ENCODE data around the gene AGAP3. TPM values are rescaled to one million over a fixed set of nuclear protein-coding genes. Genes with fewer than 3 reads are reported as not detected.

The AGAP3 gene
- total RNA-seq, 1 experiment from 2014 or later = 126 TPM

DNA sequence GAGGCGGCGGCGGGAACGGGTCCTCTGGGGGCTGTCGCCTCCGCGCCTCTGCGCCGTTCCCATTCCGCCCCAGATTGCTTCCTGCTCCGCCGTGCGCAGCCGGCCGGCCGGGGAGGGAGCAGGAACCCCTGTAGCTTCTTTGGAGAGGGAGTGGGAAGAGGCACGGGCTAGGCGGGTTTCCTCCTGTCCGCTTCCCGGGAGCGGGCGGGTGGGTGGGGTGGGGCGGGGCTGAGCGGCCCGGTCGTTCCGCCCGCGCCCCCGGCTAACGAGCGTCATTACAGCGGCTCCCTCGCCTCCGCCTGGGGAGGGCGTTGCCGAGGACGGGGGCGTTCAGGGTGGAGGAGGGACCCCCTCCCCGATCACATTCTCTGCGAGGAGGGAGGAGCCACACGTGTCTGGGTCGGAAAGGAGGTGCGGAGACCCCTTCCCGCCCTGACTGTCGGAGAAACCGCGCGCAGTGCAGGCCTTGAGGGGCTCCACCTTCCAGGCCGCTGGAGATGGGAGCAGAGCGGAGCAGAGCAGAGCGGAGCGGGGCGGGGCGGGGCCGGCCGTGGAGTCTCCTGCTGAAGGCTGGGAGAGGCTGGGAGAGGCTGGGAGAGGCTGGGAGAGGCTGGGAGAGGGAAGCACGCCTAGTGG is 39.7 kb downstream of the AGAP3 start (continued):
- TF ChIP-seq, protein P1, sequence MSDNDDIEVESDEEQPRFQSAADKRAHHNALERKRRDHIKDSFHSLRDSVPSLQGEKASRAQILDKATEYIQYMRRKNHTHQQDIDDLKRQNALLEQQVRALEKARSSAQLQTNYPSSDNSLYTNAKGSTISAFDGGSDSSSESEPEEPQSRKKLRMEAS (IDR thresholded peaks at IDR 0.05) = no peak
- no peak for TF ChIP-seq YY1 (IDR thresholded peaks at IDR 0.05; ENCODE audit: extremely low read depth, insufficient replicate concordance, low read depth, low read length)
- TF ChIP-seq EZH2phosphoT487 (IDR thresholded peaks at IDR 0.05; ENCODE audit: borderline replicate concordance) = no peak
- TF ChIP-seq POLR2AphosphoS5 (IDR thresholded peaks at IDR 0.05; ENCODE audit: low read depth, low read length) = no peak
- TF ChIP-seq, protein P2, sequence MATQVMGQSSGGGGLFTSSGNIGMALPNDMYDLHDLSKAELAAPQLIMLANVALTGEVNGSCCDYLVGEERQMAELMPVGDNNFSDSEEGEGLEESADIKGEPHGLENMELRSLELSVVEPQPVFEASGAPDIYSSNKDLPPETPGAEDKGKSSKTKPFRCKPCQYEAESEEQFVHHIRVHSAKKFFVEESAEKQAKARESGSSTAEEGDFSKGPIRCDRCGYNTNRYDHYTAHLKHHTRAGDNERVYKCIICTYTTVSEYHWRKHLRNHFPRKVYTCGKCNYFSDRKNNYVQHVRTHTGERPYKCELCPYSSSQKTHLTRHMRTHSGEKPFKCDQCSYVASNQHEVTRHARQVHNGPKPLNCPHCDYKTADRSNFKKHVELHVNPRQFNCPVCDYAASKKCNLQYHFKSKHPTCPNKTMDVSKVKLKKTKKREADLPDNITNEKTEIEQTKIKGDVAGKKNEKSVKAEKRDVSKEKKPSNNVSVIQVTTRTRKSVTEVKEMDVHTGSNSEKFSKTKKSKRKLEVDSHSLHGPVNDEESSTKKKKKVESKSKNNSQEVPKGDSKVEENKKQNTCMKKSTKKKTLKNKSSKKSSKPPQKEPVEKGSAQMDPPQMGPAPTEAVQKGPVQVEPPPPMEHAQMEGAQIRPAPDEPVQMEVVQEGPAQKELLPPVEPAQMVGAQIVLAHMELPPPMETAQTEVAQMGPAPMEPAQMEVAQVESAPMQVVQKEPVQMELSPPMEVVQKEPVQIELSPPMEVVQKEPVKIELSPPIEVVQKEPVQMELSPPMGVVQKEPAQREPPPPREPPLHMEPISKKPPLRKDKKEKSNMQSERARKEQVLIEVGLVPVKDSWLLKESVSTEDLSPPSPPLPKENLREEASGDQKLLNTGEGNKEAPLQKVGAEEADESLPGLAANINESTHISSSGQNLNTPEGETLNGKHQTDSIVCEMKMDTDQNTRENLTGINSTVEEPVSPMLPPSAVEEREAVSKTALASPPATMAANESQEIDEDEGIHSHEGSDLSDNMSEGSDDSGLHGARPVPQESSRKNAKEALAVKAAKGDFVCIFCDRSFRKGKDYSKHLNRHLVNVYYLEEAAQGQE (IDR thresholded peaks at IDR 0.05; ENCODE audit: low read depth) = no peak
- no peak for TF ChIP-seq SP1 (IDR thresholded peaks at IDR 0.05; ENCODE audit: low read depth)

DNA sequence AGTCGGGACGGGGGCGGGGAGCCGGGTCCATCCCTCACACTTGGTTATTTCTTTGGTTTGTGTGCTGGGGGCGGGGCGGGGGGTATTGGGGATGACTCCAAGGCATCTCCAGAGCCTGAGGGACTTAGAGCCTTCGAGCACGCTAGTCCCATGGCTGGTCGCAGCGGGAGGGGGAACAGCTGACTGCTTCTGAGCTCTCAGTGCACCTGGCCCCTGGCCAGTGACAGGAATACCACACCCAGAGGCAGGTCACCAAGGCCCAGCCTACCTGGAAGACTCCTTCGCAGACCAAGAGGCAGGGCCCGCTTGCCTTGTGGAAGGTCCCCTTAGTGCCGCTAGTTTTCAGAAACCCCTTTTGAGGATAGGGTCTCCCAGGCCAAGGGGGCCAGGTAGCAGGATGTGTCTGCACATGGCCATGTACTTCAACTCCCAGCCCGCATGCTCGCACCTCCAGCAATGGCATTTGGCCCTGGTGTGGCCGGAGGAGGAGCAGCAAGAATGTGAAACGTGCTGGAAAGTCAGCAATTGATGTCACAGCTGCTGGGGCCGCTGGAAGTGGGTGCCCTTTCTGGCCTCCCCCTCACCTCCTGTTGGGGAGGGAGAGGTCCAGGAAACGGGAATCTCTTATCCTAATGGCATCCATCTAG is 40.3 kb downstream of the AGAP3 start:
- ChIA-PET CTCF (no interaction called here), RAD21 (ENCODE audit: low non-redundant PET in 1 of 2, low total read pairs in 2 of 2, uncharacterized antibody in 2 of 2, unreplicated experiment in 2 of 2) (no interaction called here), POLR2A (no interaction called here)
- no peak overlapping the region for H3K4me2 ChIP-seq (ENCODE audit: low read length)
- no peak for ATAC-seq
- H3K4me1 ChIP-seq (ENCODE audit: control insufficient read depth in 1 of 2, insufficient read depth in 2 of 2, low read length in 2 of 2) = peaks cover 0 to 8% of the 10 kb centered on the region in 2 experiments; a peak in 1 of 4 replicates
- H3K27ac ChIP-seq (ENCODE audit: low read depth, low read length) = no peak overlapping the region
- peaks cover 18 to 24% of the 10 kb centered on the region in 2 experiments; a peak in 3 of 4 replicates for H3K36me3 ChIP-seq (ENCODE audit: control insufficient read depth in 1 of 2, insufficient read depth in 2 of 2, low read length in 2 of 2)
- H3K9ac ChIP-seq (ENCODE audit: low read length) = no peak overlapping the region
- H3K27me3 ChIP-seq (ENCODE audit: insufficient read depth, low read length) = no peaks in the 10 kb centered on the region
- H3K79me2 ChIP-seq (ENCODE audit: insufficient read depth, low read length) = peaks cover 6% of the 10 kb centered on the region; the same call in 1 of the 2 replicates
- DNase-seq (ENCODE audit: low read depth, low spot score) = no peak
- no peaks in the 10 kb centered on the region for H3K9me2 ChIP-seq (ENCODE audit: insufficient read depth)
- H4K20me1 ChIP-seq (ENCODE audit: insufficient read depth) = no peaks in the 10 kb centered on the region
- no peak overlapping the region for H3K4me3 ChIP-seq (replicated peaks in 1 of 2; ENCODE audit: low read depth in 1 of 2, low read length in 2 of 2)
- no TSS peak for BruUV-seq (replicated peaks)
- intact Hi-C loops (cut with micrococcal nuclease) = loop anchor here (10.0 kb wide), 1 partner anchor 118 kb away; the partner anchor contains the start of gene SMARCD3
- no peak overlapping the region for H2AFZ ChIP-seq (ENCODE audit: low read depth, low read length, poor library complexity, severe bottlenecking)
- H3K9me3 ChIP-seq (ENCODE audit: control insufficient read depth in 1 of 2, insufficient read depth in 1 of 2, low read depth in 1 of 2, low read length in 2 of 2) = no peaks in the 10 kb centered on the region
- TF ChIP-seq CBX3 (IDR thresholded peaks at IDR 0.05; ENCODE audit: low read depth) = no peak
- TF ChIP-seq EZH2 (IDR thresholded peaks at IDR 0.05) = no peak
- no peak for TF ChIP-seq EZH2phosphoT487 (IDR thresholded peaks at IDR 0.05; ENCODE audit: borderline replicate concordance)
- TF ChIP-seq, protein P1 (IDR thresholded peaks at IDR 0.05) = no peak
- no peak for TF ChIP-seq TCF7L2 (IDR thresholded peaks at IDR 0.05; ENCODE audit: borderline replicate concordance, extremely low read depth, insufficient read depth, insufficient read length)
- no peak for TF ChIP-seq POLR2AphosphoS5 (IDR thresholded peaks at IDR 0.05; ENCODE audit: low read depth, low read length)
- TF ChIP-seq, protein P3, sequence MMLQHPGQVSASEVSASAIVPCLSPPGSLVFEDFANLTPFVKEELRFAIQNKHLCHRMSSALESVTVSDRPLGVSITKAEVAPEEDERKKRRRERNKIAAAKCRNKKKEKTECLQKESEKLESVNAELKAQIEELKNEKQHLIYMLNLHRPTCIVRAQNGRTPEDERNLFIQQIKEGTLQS (IDR thresholded peaks at IDR 0.05) = no peak
- TF ChIP-seq, protein P2 (IDR thresholded peaks at IDR 0.05; ENCODE audit: low read depth) = no peak
- TF ChIP-seq RAD21 (IDR thresholded peaks at IDR 0.05; ENCODE audit: low read depth) = no peak
- no peak for TF ChIP-seq CEBPB (IDR thresholded peaks at IDR 0.05; ENCODE audit: low read depth)
- TF ChIP-seq ZNF274 (IDR thresholded peaks at IDR 0.05; ENCODE audit: low read depth, low read length) = no peak
- TF ChIP-seq SIN3A (IDR thresholded peaks at IDR 0.05; ENCODE audit: low read depth) = no peak
